GM23248 (cell line): ENCODE data around the gene MTERF2. TPM values are rescaled to one million over a fixed set of nuclear protein-coding genes. Genes with fewer than 3 reads are reported as not detected.

Experiments used
- DNase-seq: peaks from one replicate; pipeline ENCODE4 v3.0.0-alpha.2; 2015
- H2AFZ ChIP-seq: fragments of 200-600 bp; sonication (generic); 2 replicates; pipeline ENCODE4 v1.6.1; 2016; ENCODE audit warnings: antibody characterized with exemption
- H3F3A ChIP-seq: fragments of 200-600 bp; sonication (generic); 2 replicates; pipeline ENCODE4 v1.6.1; 2016; ENCODE audit warnings: mild to moderate bottlenecking, antibody characterized with exemption, mixed run types; ENCODE audit not compliant: insufficient read depth
- H3K27ac ChIP-seq: fragments of 200-600 bp; sonication (generic); 2 replicates; pipeline ENCODE4 v1.5.1; 2016; ENCODE audit warnings: mild to moderate bottlenecking
- H3K27me3 ChIP-seq: fragments of 200-600 bp; sonication (generic); replicated peaks from 2 replicates; pipeline ENCODE4 v1.6.1; 2016; ENCODE audit warnings: mild to moderate bottlenecking; ENCODE audit not compliant: insufficient read depth
- H3K36me3 ChIP-seq: fragments of 200-600 bp; sonication (generic); 2 replicates; pipeline ENCODE4 v1.6.1; 2016; ENCODE audit warnings: low read depth, mild to moderate bottlenecking
- H3K4me1 ChIP-seq: fragments of 200-600 bp; sonication (generic); 2 replicates; pipeline ENCODE4 v1.6.1; 2016; ENCODE audit warnings: mild to moderate bottlenecking; ENCODE audit not compliant: insufficient read depth
- H3K4me2 ChIP-seq: fragments of 200-600 bp; sonication (generic); one replicate; pipeline ENCODE4 v1.6.1; 2016; ENCODE audit warnings: mild to moderate bottlenecking; ENCODE audit not compliant: unreplicated experiment
- H3K4me3 ChIP-seq: fragments of 200-600 bp; sonication (generic); 2 replicates; pipeline ENCODE4 v1.5.1; 2016; ENCODE audit warnings: mild to moderate bottlenecking
- H3K79me2 ChIP-seq: fragments of 200-600 bp; sonication (generic); 2 replicates; pipeline ENCODE4 v1.6.1; 2016; ENCODE audit warnings: mild to moderate bottlenecking; ENCODE audit not compliant: insufficient read depth
- H3K9ac ChIP-seq: fragments of 200-600 bp; sonication (generic); 2 replicates; pipeline ENCODE4 v1.6.1; 2016; ENCODE audit warnings: mild to moderate bottlenecking
- H3K9me2 ChIP-seq: fragments of 200-600 bp; sonication (generic); 2 replicates; pipeline ENCODE4 v1.6.1; 2016; ENCODE audit warnings: mixed run types, mild to moderate bottlenecking, moderate library complexity; ENCODE audit not compliant: insufficient read depth
- H3K9me3 ChIP-seq: fragments of 200-600 bp; sonication (generic); one replicate; pipeline ENCODE4 v1.6.1; 2017; ENCODE audit warnings: low read depth
- H4K20me1 ChIP-seq: fragments of 200-600 bp; sonication (generic); 2 replicates; pipeline ENCODE4 v1.6.0; 2016; ENCODE audit not compliant: insufficient read depth
- EZH2 ChIP-seq: fragments of 200-600 bp; sonication (generic); IDR thresholded peaks from 2 replicates; pipeline ENCODE4 v1.6.1; 2018; ENCODE audit warnings: antibody characterized with exemption, mild to moderate bottlenecking; ENCODE audit not compliant: insufficient read depth, poor library complexity, severe bottlenecking
- EZH2phosphoT487 ChIP-seq: fragments of 200-600 bp; sonication (generic); IDR thresholded peaks from 2 replicates; pipeline ENCODE4 v1.6.1; 2018; ENCODE audit warnings: antibody characterized with exemption, moderate library complexity, mild to moderate bottlenecking, low read depth; ENCODE audit not compliant: insufficient read depth
- WGBS, 2 experiments: methylation state at CpG; one replicate each; pipeline ENCODE4 v1.1.6; 2015 to 2017; ENCODE audit warnings: low lambda C conversion rate in 2 of 2, low coverage in 1 of 2; ENCODE audit errors: missing lambda C conversion rate in 2 of 2; 5-methylcytosine and 5-hydroxymethylcytosine counted together
- in situ Hi-C: fragments of 300-500 bp; cut with MboI; formaldehyde crosslinking; loops from 2 replicates; pipeline ENCODE4 v1.15.0; 2020
- polyA plus RNA-seq: library from polyadenylated mRNA; unstranded; fragments of >200 nt; fragmentation: Nextera tagmentation; extraction: Ambion mirVana; gene quantifications from 2 replicates; pipeline ENCODE4 v1.2.1, GENCODE V29; 2016
- total RNA-seq: library from RNA; depleted of rRNA; stranded (reverse); fragments of >200 nt; shearing (Covaris generic); gene quantifications from 2 replicates; pipeline ENCODE4 v1.2.3, GENCODE V29; 2014; rRNA removed

The MTERF2 gene
- total and polyA plus RNA-seq, 2 experiments from 2014 or later = 4.6 to 7.7 TPM

- H3K27me3 ChIP-seq = no peaks in the 10 kb centered on the region
- no peak overlapping the region for H3K27ac ChIP-seq
- no peak overlapping the region for H3K9ac ChIP-seq
- no peaks in the 10 kb centered on the region for H3K9me2 ChIP-seq
- H3K4me2 ChIP-seq = no peak overlapping the region
- H3K36me3 ChIP-seq = no peaks in the 10 kb centered on the region; the same call in 1 of the 2 replicates
- 82 to 89% methylated on average over 2 of the region's 2 CpGs for WGBS, 2 experiments
- no peaks in the 10 kb centered on the region for H3F3A ChIP-seq
- no peak overlapping the region for H2AFZ ChIP-seq
- H3K4me3 ChIP-seq = no peak overlapping the region
- TF ChIP-seq EZH2phosphoT487 = no peak
- no peak for TF ChIP-seq EZH2
- no peaks in the 10 kb centered on the region for H3K4me1 ChIP-seq
- no peaks in the 10 kb centered on the region for H3K9me3 ChIP-seq
- DNase-seq = no peak
- no peaks in the 10 kb centered on the region for H4K20me1 ChIP-seq
- no peaks in the 10 kb centered on the region for H3K79me2 ChIP-seq
- in situ Hi-C loops = no loop called here
Observed at GRCh38 chr12:106942775-106943174, 44.2 kb downstream of the MTERF2 start.

- Histone ChIP-seq H3K27ac (no peak overlapping the region), H3K27me3 (no peaks in the 10 kb centered on the region), H3K4me3 (no peak overlapping the region), H3K36me3 (no peaks in the 10 kb centered on the region; the same call in 1 of the 2 replicates), H3K79me2 (no peaks in the 10 kb centered on the region), H3K9ac (no peak overlapping the region), H3F3A (no peaks in the 10 kb centered on the region), H2AFZ (no peak overlapping the region), H3K4me1 (no peaks in the 10 kb centered on the region), H3K4me2 (no peak overlapping the region), H3K9me2 (no peaks in the 10 kb centered on the region), H4K20me1 (no peaks in the 10 kb centered on the region), H3K9me3 (no peaks in the 10 kb centered on the region)
- WGBS, 2 experiments = 66 to 68% methylated on average over 6 of the region's 6 CpGs
- DNase-seq = no peak
- in situ Hi-C loops = no loop called here
- TF ChIP-seq EZH2 = no peak
- no peak for TF ChIP-seq EZH2phosphoT487
Observed at GRCh38 chr12:106941481-106942156, 45.3 kb downstream of the MTERF2 start.

GRCh38 chr12:106934277-106934676 is 52.7 kb downstream of the MTERF2 start:
- no peaks in the 10 kb centered on the region for H3F3A ChIP-seq
- H2AFZ ChIP-seq = no peak overlapping the region
- no peak overlapping the region for H3K4me2 ChIP-seq
- no peaks in the 10 kb centered on the region for H4K20me1 ChIP-seq
- H3K9me2 ChIP-seq = no peaks in the 10 kb centered on the region
- no peak overlapping the region for H3K27ac ChIP-seq
- no peaks in the 10 kb centered on the region for H3K4me1 ChIP-seq
- H3K36me3 ChIP-seq = no peaks in the 10 kb centered on the region
- H3K4me3 ChIP-seq = no peak overlapping the region
- H3K9ac ChIP-seq = no peak overlapping the region
- H3K9me3 ChIP-seq = no peaks in the 10 kb centered on the region
- H3K27me3 ChIP-seq = no peaks in the 10 kb centered on the region
- TF ChIP-seq EZH2 = no peak
- TF ChIP-seq EZH2phosphoT487 = no peak
- H3K79me2 ChIP-seq = no peaks in the 10 kb centered on the region
- in situ Hi-C loops = no loop called here
- no peak for DNase-seq
- WGBS, 2 experiments = 64 to 71% methylated on average over 3 of the region's 3 CpGs

Other genes starting within 250 kb of the MTERF2 start
- 6.8 and 10.4 TPM in 2 replicates for gene RIC8B, start 212.5 kb downstream of the MTERF2 start, total RNA-seq
- 7.5 and 7.6 TPM in 2 replicates for gene RIC8B, start 212.5 kb downstream of the MTERF2 start, polyA plus RNA-seq
- 132 and 147 TPM in 2 replicates for gene TMEM263, start 31.2 kb downstream of the MTERF2 start, total RNA-seq
- gene TMEM263, start 31.2 kb downstream of the MTERF2 start, polyA plus RNA-seq = 136 and 139 TPM in 2 replicates
- gene CRY1, start 106.4 kb upstream of the MTERF2 start, total RNA-seq = 8.1 and 14.8 TPM in 2 replicates
- gene CRY1, start 106.4 kb upstream of the MTERF2 start, polyA plus RNA-seq = 13.6 and 14.3 TPM in 2 replicates